Measurements from ENCODE around the gene CLIP1. TPM values are rescaled to one million over a fixed set of nuclear protein-coding genes. Genes with fewer than 3 reads are reported as not detected.

CLIP1 gene
- 24.7 and 29.4 TPM in 2 replicates for total RNA-seq

DNA sequence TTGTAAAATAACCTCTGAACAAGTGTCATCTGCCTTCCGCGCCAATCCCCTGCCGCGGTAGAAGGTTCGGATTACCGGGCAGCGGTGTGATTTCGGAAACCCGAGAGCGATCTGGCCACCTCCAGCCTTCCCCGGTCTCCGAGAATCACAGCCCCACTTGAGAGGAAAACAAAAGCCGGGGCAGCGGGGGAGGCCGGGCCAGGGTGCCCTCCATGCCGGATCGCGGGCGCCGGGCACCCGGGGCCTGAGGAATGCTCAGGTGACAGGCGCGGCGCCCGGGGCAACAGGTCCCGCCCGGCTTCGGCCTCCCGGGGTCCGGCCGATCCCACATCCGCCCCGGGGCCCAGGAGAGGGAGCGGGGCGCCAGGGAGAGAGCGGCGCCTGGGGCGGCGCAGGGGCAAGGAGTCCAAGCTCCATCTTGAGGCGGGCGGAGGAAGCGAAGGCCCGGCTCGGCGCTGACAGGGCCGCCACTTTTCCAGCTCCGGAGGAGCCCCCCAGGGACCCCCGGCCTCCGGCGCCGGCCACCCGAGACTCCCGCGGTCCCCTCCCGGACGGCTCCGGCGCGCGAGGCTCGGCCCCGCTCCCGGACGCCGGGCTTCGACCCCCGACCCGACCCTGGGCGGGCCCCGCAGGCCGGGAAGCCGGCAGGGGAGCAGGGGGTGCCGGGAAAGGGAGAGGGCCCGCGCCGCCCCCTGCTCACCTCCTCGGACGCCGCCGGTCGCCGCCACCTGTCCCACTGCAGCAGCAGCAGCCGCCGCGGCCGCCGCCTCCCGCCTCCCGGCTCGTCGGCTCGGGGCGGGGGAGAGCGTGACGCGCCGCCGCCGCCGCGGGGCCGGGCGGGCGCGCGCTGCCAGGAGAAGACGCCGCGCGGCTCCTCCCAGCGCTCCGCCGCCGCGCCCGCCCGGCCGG lies at the start of gene CLIP1:
Gene CLIP1, minus strand, starts transcription at position 849 of the 909 bp plus-strand sequence. CDS start 42,217 bp downstream, outside the sequence.

DNA sequence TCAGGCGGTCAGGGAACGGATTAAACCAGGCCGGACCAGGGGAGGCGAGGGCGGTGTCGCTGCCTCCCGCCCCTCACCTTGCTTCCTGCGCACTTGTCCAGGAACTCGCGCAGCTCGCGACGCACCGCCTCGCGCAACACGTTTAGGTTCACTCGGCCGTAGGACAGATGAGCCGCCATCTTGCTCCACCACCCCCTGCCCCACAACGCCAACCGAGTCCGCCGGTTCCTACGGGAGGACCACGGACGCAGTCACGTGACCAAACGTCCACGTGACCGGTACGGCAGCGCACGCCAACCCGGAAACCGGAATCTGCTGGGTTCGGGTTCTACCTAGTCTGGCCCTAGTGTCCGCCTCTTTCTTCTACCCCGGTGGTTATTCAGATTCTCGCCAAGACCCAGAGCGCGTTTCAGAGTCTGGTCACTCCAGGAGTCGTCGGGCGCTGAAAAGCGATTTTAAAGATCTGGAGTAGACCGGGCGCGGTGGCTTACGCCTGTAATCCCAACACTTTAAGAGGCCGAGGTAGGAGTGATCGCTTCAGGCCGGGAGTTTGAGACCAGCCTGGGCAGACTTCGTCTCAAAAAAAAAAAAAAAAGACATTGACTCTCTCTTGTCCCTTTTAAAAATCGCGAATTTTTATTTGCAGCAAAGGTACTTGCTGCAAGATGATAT lies 156.1 kb downstream of the CLIP1 start, which contains the start of gene VPS33A:
Gene VPS33A, minus strand, starts transcription at position 265 of the 672 bp plus-strand sequence. Its CDS starts 86 bp downstream, at position 179.

DNA sequence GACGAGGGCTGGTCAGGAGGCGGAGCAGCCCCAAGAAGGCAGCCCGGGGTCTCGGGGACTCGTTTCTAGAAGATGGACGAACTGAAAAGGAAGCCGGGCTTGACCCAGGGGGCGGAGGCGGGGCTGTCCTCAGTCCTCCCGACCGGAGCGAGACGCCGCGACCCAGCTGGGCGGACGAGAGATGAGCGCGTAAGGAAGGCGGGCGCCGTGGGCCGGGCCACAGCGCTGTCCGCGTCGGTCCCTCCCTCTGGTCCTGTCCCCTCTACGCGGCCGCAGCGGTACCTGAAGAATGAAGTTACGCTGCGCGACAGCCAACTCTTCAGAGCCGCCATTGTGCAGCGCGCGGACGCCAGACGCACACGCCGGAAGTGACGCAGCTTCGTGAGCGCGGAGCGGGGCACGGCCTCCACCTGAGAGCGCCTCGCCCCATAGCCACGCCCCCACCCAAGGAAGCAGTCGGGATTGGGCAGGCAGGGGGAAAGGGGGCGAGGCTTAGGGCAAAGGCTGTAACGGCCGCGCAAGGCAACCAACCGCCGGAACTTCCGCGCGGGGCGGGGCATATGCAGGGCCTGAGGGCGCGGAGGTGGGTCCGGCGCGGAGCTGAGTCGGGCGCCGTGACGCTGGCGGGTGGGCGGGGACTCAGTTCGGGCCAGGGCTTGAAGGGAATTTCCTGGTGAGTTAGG lies 196.6 kb downstream of the CLIP1 start, which contains the start of gene DIABLO:
Gene DIABLO, minus strand, starts transcription at position 370 of the 683 bp plus-strand sequence. Its CDS starts 38 bp downstream, at position 332.

Other genes with a start within 250 kb of the CLIP1 start
- gene IL31, start 248.4 kb downstream of the CLIP1 start, total RNA-seq = not detected in 2 replicates
- 1.3 and 1.5 TPM in 2 replicates for gene LRRC43, start 239.5 kb downstream of the CLIP1 start, total RNA-seq
- gene B3GNT4, start 219.0 kb downstream of the CLIP1 start, total RNA-seq = 0.34 and 0.59 TPM in 2 replicates
- 53.8 and 60.1 TPM in 2 replicates for gene DIABLO, start 196.6 kb downstream of the CLIP1 start, total RNA-seq
- gene VPS33A, start 156.2 kb downstream of the CLIP1 start, total RNA-seq = 15.3 and 15.5 TPM in 2 replicates
- 12.2 and 14.8 TPM in 2 replicates for gene ZCCHC8, start 78.3 kb upstream of the CLIP1 start, total RNA-seq
- gene RSRC2, start 104.3 kb upstream of the CLIP1 start, total RNA-seq = 18.6 and 27.1 TPM in 2 replicates
- 32.3 and 36.5 TPM in 2 replicates for gene KNTC1, start 104.6 kb upstream of the CLIP1 start, total RNA-seq